ENCODE measurements around the gene NR3C2.

NR3C2 gene

DNA sequence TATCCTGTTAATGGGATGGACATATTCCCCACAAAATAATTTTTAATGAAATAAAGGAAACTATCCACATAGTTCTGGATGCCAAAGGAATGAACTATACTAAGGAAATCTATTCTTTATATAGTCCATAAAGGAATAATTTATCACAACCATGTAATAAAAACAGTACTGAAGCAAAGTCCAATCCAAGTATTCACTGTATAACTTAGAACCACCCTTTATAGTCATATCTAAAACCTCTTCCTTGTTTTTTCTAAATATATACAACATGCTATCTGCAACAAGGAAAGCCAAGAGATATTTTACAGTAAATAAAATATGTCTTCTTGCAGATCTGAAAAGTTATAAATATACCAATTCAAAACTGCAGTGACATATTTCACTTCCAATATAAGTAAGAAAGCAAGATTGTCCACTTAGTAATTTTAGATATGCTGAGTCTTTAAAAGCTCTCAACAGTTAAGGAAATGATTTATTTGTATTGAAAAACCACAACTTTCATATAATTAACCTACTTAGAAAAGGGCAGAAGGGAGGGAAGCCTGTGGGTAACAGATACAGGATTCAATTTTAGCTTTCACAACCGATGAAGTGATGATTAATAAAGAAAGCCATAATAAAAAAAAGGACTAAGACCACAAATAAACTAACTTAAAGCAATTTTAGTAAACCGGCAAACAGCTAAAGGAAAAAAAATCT is 8.0 kb downstream of the NR3C2 start:
- DNase-seq (ENCODE audit: low read depth): no peak

DNA sequence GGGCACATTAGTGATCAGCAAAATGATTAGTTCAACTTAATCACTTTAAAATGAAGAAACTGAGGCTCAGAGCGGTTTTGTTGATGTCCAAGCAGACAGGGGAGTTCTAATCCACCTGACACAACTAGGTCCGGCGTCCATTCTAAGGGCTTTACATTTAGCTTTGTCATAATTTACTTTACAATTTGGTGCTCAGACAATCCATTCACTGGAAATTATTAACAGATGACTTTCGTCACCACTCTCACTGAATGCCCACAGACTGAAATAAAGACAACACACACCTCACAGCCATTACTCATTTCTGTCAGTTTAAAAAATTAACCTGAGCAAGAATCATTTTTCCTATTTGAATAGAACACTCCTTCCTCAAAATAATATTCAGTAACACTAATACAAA is 10.8 kb downstream of the NR3C2 start:
- no peak for DNase-seq (ENCODE audit: low read depth)

DNA sequence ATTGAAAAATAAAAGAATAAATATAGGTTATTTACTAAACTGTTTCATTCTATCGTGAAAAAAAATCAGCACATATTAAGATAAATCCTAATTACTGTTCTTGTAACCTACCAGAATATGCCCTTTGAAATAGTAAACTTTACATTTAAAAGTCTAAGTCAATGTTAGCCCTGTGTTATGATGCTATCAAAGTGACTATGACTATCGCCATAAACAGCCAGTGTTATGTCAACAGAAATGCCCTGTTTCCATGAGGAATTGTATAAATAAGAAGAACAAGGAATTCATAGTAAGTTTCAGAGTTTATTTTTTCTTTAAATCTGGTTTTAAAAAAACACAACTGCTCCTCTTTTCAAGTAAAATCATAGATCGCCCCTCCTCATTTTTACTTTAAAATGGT is 11.4 kb downstream of the NR3C2 start:
- no peak for DNase-seq (ENCODE audit: low read depth)

DNA sequence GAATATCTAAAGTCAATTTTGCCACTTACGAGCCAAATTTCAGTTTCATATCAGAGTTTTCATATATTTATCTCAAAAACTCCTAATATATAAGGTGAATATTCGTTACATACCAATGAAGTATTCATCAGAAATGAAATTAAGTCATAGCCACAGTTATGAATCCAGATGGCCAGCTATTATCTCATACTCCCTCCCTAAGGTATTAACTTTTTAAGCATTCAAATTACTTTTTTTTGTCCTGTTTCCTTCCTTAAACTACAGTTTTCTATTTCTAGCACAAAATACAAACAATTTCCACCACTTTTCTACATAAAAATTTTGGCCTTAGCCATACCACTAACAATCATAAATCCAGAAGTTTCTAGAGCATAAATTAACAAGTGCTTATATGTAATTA is 13.0 kb downstream of the NR3C2 start:
- DNase-seq (ENCODE audit: low read depth): no peak

DNA sequence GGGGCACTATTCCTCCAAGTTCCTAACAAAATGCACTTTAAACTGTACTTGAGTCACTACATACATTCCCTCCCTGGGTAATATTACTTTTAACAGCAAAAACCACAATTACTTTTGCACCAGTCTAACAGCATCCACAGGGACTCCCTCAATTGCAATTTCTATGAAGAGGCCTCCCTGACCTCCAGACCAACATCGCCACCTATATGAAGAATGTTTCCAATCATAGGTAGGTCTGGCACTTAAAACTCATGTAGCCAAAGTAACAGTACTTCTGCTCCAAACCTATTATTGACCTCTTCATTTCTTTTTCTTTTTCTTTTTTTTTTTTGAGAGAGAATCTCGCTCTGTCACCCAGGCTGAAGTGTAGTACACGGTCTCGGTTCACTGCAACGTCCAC is 15.6 kb downstream of the NR3C2 start:
- DNase-seq (ENCODE audit: low read depth): no peak

DNA sequence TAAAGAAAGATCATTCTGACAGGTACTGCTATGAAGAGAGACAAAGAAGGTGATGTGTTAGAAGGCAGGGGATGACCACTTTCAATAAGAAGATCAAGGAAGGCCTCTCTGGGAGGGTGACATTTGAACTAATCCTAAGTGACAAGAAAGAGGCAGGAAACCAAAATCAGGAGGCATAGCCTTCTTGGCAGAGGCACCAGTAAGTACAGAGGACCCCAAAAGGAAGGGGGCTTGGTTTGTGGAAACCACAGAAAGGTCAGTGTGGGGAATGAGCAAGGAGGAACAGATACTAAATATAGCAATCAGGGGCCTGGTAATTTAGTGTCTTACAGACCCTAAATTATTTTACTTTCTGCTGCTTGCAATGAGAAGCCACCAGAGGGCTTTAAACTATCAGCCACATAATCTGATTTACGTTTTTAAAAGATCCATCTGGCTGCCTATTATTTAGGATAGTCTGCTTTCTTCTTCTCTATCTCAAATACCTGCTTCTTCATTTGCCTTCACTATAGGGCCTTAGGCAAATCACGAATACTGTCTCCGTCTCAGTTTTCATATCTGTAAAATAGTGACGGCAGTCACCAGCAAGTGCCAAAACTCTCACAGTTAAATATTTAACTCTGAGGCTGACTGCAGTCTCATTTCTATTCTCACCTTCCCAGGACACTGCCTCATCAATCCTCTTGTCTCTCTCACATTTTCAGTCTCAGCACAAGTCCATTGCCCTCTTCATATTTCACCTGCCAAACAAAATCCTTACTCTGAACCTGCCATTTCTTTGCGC is 16.7 kb downstream of the NR3C2 start:
- no peak for DNase-seq (ENCODE audit: low read depth)

DNA sequence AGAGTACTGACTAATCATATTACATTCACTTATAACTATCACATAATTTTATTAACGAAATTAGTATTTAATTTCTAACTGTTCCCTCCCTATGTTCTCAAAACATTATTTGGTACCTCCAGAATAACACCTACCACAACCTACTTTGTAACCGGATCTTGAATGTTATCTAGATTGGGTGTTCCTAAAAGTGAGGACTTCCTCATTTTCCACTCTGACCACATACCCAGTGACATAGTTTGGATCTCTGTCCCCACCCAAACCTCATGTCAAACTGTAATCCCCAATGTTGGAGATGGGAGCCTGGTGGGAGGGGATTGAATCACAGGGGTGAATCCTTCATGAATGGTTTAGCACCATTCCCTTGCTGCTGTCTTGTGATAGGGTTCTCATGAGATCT is 21.8 kb downstream of the NR3C2 start:
- DNase-seq (ENCODE audit: low read depth): no peak

DNA sequence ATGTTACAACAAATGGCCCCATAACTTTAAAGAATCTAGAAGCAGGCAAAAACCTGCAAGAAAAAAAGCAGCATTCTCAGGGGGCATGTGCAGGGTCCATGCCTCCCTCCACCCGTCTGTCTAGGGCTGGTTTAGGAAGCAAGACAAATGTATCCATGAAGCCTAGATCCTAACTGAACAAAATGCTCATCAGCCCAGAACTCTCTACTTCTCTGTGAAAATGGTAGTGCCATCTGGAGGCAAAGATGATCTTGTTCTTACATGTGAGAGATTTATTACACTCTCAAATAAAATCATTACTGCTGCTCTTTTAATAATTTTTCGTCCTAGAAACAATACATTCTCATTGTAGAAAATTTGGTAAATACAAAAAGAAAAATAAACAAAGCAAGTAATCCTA is 26.7 kb downstream of the NR3C2 start:
- DNase-seq (ENCODE audit: low read depth): no peak

DNA sequence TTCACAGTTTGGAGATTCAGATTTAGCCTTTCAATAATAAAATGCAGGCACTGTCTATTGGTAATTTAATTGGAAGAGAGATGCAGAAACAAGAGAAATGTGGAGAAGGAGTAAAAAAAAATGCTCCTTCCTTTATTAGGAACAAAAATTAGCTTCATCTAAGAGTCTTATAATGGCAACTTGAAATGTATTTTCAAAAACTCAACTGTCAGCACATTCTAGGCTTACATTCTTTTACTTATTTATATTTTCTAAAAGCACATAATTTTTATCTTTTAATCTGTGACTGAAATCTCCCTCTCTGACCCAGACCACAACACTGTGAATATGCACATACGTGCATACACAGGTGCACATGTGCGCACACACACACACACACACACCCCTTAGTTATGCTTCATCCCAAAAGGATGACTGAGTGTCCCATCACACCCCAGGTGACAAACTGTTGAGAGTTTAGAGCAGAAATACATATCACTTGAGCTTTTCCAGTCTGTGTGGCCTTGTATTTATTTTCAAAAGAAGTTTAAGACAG is 29.7 kb downstream of the NR3C2 start:
- no peak for DNase-seq (ENCODE audit: low read depth)

DNA sequence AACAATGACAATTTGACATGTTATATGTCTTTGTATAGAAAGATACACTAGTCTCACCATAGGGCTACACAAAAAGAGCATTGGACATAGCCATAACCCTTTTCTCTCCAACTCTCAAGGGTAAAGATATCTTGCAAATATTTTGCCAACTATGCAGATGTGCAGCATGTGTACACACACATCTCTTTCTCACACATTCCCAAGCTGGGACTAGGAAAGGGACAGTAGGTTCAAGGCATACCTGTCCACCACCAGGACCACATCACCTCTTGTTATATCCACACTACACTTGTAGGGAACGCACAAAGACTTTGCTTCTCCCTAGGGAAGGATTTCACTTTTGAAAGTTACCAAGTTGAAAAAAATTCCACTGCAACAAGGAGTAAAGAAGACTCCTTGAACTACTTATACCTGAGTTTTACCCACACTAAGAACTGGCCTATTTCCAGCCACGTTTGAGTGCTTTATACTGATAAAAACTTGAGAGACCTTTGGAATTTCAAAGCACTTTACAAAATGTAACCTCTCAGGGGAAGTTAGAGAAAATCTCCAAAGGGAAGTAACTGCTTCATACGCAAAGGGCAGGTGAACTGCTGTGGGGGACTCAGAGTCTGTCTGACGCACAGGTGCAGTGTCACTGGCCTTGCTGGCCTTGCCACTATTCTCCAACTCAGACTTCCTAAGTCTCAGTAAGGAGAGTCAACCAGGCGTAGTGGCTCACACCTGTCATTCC is 36.9 kb downstream of the NR3C2 start:
- DNase-seq (ENCODE audit: low read depth): no peak

DNA sequence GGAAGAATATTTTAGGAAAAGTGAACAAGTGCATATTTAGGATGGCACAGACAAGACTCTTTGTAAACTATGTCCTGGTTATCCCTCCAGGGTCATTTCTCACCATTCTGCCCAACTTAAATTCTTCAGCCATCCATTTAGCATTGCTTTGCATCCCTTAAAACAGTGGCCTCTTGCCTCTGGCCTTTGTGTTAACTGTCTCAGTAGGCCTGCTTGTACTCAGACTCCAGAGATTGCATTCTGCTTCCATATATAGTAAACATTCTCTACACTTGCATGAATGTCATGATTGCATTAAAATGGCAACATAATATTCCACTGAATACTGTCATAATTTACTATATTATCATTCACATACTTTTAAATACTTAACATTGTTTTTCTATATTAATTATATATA is 43.2 kb downstream of the NR3C2 start:
- DNase-seq (ENCODE audit: low read depth): no peak

DNA sequence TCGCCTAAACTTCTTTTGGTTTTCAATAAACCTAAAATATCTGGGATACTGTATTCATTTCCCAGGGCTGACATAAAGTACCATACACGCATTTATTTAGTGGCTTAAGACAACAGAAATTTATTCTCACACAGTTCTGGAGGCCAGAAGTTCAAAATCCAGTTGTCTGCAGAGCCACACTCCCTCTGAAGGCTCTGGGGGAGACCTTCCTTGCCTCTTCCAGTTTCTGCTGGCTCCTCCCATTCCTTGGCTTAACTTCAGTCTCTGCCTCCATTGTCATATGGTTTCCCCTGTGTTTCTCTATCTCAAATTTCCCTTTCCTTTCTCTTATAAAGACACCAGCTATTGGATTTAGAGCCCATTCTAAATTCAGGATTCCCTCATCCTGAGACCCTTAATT is 44.4 kb downstream of the NR3C2 start:
- no peak for DNase-seq (ENCODE audit: low read depth)

DNA sequence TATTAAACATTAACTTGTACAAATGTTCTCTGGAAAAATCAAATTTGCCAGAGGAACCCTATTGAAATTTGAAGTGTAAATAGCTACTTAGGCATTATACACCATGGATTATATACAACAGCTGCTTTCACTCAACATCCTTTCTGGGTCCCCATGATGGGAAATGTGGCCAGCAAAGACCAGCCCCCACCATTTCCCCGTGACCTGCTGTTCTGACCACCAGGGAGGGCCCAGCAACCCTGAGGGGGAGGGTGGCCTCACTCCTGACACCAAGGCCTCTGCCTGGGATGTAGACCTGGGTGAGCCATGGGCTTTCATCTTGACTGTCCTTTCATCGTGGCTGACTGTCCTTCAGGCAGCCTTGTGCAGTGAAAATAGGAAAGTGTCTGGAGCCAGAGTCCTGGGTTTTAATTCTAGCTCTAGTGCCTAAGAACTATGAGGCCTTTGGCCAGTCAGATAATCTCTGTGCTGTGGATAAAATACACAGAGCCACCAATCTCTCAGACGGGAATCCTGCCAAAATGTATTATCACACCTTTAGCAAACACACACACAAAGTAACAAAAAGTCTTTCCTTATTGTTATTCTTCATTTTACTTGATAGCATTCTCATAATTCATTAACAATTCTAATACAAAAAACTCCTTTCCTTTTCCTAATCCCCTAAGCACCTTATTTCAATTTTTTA is 45.1 kb downstream of the NR3C2 start:
- DNase-seq (ENCODE audit: low read depth): no peak

DNA sequence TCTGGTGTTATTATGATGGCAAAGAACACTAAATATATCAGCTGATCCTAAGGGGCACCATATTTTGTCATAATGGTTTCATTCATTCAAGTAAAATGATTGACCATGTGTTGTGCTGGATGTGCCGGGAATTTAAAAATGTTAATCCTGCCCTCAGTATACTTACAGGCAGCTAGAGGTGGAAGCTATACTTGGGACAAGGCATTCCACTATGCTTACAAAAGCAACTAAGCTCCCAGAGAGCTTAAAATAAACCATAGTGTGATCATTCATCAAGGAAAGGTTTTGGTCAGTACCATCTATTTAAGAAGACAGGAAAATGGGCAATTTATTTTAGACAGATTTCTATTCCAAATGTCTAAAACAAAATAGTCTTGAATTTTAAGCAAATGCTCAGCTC is 46.4 kb downstream of the NR3C2 start:
- DNase-seq (ENCODE audit: low read depth): no peak

DNA sequence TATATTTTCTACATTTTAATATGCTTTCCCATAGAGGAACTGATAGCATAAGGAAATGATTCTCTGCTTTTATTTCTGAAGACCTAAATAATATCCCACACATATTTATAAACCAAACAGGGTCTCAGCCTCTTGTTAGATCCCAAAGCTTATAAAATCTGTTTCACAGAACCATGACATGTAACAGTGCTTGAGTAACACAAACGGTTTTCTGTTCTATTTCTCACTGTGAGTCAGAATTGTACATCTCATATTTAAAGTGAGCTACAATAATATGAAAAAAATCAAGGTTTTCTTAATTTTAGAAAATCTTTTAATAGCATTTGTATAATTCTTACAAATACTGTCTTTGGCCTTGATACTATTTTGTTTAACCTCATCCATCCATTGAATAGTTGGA is 51.2 kb downstream of the NR3C2 start:
- DNase-seq (ENCODE audit: low read depth): no peak

DNA sequence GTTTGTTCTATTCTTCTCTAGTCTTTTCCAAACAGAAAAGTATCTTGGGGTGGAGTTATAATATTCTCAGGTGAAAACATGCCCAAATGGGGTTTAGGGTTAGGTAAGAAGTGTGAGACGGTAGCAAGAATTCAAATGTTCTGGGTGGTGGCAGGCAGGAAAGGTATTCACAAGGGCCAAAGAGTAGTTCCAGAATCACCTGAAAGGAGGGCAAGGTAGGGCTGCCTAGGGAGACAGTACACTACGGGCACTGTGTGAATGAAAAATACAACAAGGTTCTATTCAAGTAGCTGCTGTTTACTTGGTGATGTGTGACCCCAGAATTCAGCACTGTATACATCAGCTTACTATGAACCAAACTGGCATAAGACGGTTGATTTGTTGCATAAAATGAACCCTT is 51.9 kb downstream of the NR3C2 start:
- DNase-seq (ENCODE audit: low read depth): no peak

DNA sequence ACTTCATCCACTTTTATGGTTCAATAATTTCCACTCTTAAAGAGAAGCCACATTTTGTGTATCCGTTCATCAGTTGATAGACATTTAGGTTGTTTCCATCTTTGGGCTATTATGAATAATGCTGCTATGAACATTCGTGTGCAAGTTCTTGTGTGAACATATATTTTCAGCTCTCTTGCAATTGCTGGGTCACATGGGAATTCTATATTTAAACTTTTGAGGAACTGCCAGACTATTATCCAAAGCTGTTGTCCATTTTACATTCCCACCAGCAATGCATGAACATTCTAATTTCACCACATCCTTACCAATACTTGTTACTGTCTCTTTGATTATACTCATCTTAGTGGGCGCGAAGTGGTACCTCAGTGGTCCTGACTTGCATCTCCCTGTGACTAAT is 61.9 kb downstream of the NR3C2 start:
- no peak for DNase-seq (ENCODE audit: low read depth)

DNA sequence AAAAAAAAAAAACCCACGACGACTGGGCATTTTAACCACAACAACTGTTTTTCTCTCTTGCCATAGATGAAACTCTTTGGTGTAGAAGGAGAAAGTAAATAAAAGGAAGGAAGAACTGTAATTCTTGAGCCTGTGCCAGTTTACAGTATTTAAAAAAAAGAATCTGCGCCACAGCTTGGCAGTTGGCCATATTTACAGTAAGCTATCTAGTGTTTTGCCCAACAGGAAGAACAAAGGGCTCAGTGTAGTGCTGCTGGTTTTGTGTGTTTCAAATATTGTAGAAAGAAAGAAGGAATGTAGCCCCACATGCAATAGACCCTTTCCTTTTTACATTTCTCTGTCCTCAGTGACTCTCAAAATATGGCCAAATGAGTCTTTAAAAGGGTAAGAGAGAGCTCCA is 66.1 kb downstream of the NR3C2 start:
- no peak for DNase-seq (ENCODE audit: low read depth)

DNA sequence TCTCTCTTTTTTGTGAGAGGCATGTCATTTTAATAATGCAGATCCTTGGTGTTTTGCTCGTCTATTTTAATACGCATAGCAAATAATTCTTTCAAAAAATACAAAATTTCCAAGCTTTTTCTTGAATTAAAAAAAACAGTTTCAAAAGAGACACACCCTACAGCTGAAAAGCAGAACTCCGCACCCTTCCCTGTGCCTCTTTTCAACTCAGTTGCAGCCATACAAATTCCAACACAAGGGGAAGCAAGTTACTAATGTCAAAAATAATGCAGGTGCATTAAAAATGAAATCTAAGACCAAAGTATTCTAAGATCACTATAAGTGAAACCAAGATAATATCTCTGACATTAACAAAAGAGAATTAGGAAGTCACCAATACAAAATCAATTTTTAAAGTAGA is 66.6 kb downstream of the NR3C2 start:
- no peak for DNase-seq (ENCODE audit: low read depth)

DNA sequence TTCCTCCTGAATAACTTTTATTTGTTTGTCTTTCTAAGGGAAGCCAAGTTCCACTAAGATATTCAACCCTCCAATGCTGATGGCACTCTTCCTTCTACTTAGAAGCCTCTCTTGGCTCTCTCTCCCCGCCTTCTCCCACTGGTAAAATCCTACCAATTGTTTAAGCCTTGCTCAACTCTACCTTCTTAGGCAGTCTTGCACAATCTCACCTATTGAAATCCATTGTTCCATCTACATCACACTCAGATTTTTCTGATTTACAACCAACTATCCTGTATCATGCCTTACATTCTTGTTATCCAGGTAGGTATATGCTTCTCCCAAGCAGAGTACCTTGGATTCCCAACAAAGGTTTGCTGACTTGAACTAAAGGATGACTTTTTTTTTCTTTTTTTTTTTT is 69.1 kb downstream of the NR3C2 start:
- DNase-seq (ENCODE audit: low read depth): no peak

DNA sequence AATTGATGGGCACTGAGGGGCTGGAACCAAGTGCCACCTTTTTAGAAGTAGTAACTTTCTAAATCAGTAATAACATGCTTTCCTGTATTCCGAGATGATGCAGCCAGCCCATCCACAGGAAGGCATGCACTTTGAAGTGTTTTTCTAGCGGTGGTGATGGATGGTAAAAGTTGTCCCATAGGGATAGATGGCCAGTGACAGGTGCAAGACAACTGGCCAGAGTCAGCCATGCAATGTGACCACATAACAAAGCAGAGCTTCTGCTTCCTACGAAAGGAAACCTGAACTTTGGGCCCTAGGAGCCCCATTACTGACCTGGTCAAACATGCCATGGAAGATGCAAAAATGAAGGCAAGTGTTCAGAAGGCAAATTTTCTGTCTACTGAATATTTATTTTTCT is 72.3 kb downstream of the NR3C2 start:
- DNase-seq (ENCODE audit: low read depth): no peak

DNA sequence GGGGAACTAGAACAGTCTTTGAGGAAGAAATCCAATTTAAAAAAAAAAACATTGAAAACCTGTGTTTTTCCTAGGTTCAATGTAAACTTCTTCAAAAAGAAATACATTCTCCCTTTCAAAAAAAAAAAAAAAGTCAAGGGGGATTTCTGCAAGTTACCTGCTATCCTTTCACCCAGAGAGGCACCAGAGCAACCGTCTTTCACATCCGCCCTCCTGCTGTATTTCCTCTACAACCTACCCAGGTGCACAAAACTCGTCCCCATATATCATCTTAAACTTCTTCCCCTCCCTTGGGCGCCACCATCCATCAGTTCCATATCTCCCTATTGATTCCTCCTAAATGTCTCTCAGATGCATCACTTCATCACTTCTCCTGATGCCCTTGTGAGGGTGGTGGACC is 74.5 kb downstream of the NR3C2 start:
- DNase-seq (ENCODE audit: low read depth): no peak
